ENCODE results near the gene RASGRP2.

RASGRP2 gene

DNA sequence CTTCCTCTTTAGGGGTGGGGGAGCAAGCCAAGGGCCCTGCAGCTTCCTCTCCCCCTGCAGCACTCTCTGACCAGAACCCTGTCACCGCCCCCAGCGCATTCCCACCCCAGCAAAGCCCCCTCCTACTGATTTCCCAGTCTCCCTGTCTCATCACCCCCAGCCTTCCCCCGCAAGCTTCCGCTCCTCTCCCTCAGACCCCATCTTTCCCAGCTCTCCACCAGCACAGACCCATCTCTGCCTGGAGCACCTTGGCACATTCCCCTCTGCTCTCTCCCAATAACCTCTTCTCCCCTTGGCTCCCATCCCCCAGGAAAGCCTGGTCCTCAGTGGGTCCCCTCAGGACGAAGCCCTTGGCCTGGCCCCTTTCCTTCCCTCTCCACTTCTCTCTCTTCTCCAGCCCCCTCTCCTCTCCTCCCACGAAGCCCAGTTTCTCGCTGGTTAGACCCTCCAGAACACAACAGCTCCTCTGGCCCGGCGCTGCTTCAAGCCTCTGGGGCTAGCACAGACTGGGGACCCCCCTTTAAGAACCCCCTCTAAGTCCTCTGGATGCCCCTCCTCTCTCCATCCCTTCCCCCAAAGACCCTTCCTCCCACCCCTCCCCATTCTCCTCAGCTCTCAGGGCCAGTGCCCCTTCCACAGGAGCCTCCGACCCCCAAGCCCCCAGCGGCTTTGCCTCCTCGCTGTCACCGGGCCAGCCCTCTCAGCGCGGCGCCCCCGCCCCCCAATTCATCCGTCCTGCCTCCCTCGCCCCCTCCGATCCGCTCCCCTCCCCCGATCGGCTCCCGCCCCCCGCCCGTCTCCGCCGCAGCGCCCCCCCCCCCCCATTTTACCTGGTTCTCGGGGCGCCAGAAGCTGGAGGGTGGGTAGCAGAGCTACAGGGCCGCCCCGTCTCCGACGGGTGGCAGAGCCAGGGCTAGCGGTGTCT, 21.5 kb downstream of the RASGRP2 start:
- no peak overlapping the region for H3K4ac ChIP-seq (ENCODE audit: low read depth, low read length)
- H4K91ac ChIP-seq (ENCODE audit: low read depth, low read length) = no peak overlapping the region
- H4K12ac ChIP-seq (ENCODE audit: low read depth, low read length) = no peak overlapping the region
- no CpG with 5 or more reads among the region's 36 CpGs for WGBS (ENCODE audit: extremely low coverage, insufficient coverage, insufficient read length)
- peaks cover 5% of the 10 kb centered on the region for H3K9me3 ChIP-seq (ENCODE audit: insufficient read depth, low read depth, low read length)
- H2AFZ ChIP-seq (ENCODE audit: insufficient read depth, low read length, poor library complexity) = no peak overlapping the region
- no peak overlapping the region for H2BK5ac ChIP-seq (ENCODE audit: low read depth, low read length, poor library complexity)
- H3K27me3 ChIP-seq (ENCODE audit: insufficient read depth, low read length) = peaks cover 9% of the 10 kb centered on the region
- H3K4me2 ChIP-seq (ENCODE audit: low read length) = no peak overlapping the region
- H2BK120ac ChIP-seq (ENCODE audit: insufficient read depth, low read length, poor library complexity) = no peak overlapping the region
- H2BK12ac ChIP-seq (ENCODE audit: low read length) = no peak overlapping the region
- H3K9ac ChIP-seq (ENCODE audit: low read length) = no peak overlapping the region
- no peak overlapping the region for H4K8ac ChIP-seq (ENCODE audit: low read depth, low read length)
- H3K23ac ChIP-seq (ENCODE audit: low read length) = no peak overlapping the region
- no peak overlapping the region for H3K18ac ChIP-seq (ENCODE audit: low read length)
- H2AK5ac ChIP-seq (ENCODE audit: low read length) = no peak overlapping the region
- DNase-seq = no peak
- no peaks in the 10 kb centered on the region for H3K79me2 ChIP-seq (ENCODE audit: control insufficient read depth, insufficient read depth, low read length, poor library complexity)
- H3K14ac ChIP-seq (ENCODE audit: low read length) = no peak overlapping the region
- no peaks in the 10 kb centered on the region for H3K4me1 ChIP-seq (ENCODE audit: control insufficient read depth in 1 of 2, insufficient read depth in 2 of 2, low read length in 2 of 2)
- H3K79me1 ChIP-seq (ENCODE audit: low read length) = no peaks in the 10 kb centered on the region
- no peak overlapping the region for H3K27ac ChIP-seq (ENCODE audit: low read depth, low read length)
- H3K36me3 ChIP-seq (ENCODE audit: control insufficient read depth in 1 of 2, insufficient read depth in 2 of 2, low read length in 2 of 2) = no peaks in the 10 kb centered on the region
- H3K4me3 ChIP-seq (ENCODE audit: low read depth, low read length) = no peak overlapping the region

DNA sequence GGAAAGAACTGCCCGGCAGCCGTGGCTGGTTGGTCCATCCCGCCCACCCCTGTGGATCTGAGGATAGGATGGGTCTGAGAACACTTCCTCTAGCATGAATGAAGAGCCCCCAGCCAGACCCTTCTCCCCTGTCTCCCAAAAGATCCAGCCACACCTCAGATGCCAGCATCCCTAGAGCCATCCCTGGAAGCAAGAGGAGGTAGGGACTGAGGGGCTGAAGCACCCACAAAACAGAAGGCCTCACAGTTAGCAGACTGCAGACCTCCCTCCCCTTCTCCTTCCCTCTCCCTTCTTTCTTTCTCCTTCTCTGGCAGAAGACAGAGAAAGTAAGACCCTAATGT, 22.6 kb downstream of the RASGRP2 start:
- no peaks in the 10 kb centered on the region for H3K79me1 ChIP-seq (ENCODE audit: low read length)
- no peaks in the 10 kb centered on the region for H3K4me1 ChIP-seq (ENCODE audit: control insufficient read depth in 1 of 2, insufficient read depth in 2 of 2, low read length in 2 of 2)
- peaks cover 5% of the 10 kb centered on the region for H3K9me3 ChIP-seq (ENCODE audit: insufficient read depth, low read depth, low read length)
- DNase-seq = no peak
- no peak overlapping the region for H3K4me2 ChIP-seq (ENCODE audit: low read length)
- H3K14ac ChIP-seq (ENCODE audit: low read length) = no peak overlapping the region
- H4K12ac ChIP-seq (ENCODE audit: low read depth, low read length) = no peak overlapping the region
- no peak overlapping the region for H4K91ac ChIP-seq (ENCODE audit: low read depth, low read length)
- WGBS (ENCODE audit: extremely low coverage, insufficient coverage, insufficient read length) = no CpG with 5 or more reads among the region's 3 CpGs
- H3K27me3 ChIP-seq (ENCODE audit: insufficient read depth, low read length) = peaks cover 9% of the 10 kb centered on the region
- no peak overlapping the region for H3K4me3 ChIP-seq (ENCODE audit: low read depth, low read length)
- no peak overlapping the region for H4K8ac ChIP-seq (ENCODE audit: low read depth, low read length)
- no peak overlapping the region for H3K18ac ChIP-seq (ENCODE audit: low read length)
- no peak overlapping the region for H3K9ac ChIP-seq (ENCODE audit: low read length)
- H3K4ac ChIP-seq (ENCODE audit: low read depth, low read length) = no peak overlapping the region
- no peaks in the 10 kb centered on the region for H3K79me2 ChIP-seq (ENCODE audit: control insufficient read depth, insufficient read depth, low read length, poor library complexity)
- H2AK5ac ChIP-seq (ENCODE audit: low read length) = no peak overlapping the region
- H3K27ac ChIP-seq (ENCODE audit: low read depth, low read length) = no peak overlapping the region
- H2BK120ac ChIP-seq (ENCODE audit: insufficient read depth, low read length, poor library complexity) = no peak overlapping the region
- H2BK5ac ChIP-seq (ENCODE audit: low read depth, low read length, poor library complexity) = no peak overlapping the region
- H2AFZ ChIP-seq (ENCODE audit: insufficient read depth, low read length, poor library complexity) = no peak overlapping the region
- no peak overlapping the region for H2BK12ac ChIP-seq (ENCODE audit: low read length)
- no peak overlapping the region for H3K23ac ChIP-seq (ENCODE audit: low read length)
- H3K36me3 ChIP-seq (ENCODE audit: control insufficient read depth in 1 of 2, insufficient read depth in 2 of 2, low read length in 2 of 2) = no peaks in the 10 kb centered on the region

DNA sequence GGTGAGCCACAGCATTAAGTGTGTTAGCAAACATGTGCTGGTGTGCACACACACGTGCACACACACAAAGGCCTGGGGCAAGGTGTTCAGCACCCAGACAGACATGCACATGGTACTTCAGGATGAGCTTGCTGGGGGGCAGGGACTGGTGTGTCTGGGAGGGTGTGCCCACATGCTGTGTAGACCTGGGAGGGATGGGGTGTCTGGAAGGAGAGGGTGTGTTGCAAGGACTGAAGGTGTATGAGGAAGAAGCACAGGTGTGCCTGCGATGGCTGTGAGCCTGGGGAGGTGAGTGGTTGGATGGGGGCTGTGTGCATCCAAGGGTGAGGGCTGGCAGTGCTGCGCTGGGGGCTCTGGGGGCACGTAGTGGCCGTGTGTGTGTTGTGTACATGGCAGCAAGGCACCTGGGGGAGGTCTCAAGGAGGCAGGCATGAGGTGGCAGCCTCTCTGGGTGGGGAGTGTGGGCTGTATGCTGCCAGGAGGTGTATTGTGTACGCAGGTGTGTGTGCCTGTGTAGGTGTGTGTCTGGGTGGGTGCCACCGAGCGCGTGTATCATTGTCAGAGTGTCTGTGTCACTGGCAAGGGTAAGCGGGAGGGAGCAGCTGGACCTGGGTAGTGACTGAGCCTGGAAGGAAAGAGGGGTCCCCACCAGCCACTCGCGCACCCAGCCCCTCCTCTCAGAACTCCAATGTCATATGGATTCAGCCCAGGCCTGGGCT, 23.1 kb downstream of the RASGRP2 start:
- no peak overlapping the region for H3K27ac ChIP-seq (ENCODE audit: low read depth, low read length)
- H2BK12ac ChIP-seq (ENCODE audit: low read length) = no peak overlapping the region
- H3K23ac ChIP-seq (ENCODE audit: low read length) = no peak overlapping the region
- no peaks in the 10 kb centered on the region for H3K79me2 ChIP-seq (ENCODE audit: control insufficient read depth, insufficient read depth, low read length, poor library complexity)
- no peak overlapping the region for H2AK5ac ChIP-seq (ENCODE audit: low read length)
- H3K27me3 ChIP-seq (ENCODE audit: insufficient read depth, low read length) = peaks cover 9% of the 10 kb centered on the region
- H2BK5ac ChIP-seq (ENCODE audit: low read depth, low read length, poor library complexity) = no peak overlapping the region
- WGBS (ENCODE audit: extremely low coverage, insufficient coverage, insufficient read length) = no CpG with 5 or more reads among the region's 12 CpGs
- no peak overlapping the region for H4K12ac ChIP-seq (ENCODE audit: low read depth, low read length)
- no peak overlapping the region for H2BK120ac ChIP-seq (ENCODE audit: insufficient read depth, low read length, poor library complexity)
- no peak overlapping the region for H3K9ac ChIP-seq (ENCODE audit: low read length)
- no peak overlapping the region for H3K14ac ChIP-seq (ENCODE audit: low read length)
- H3K9me3 ChIP-seq (ENCODE audit: insufficient read depth, low read depth, low read length) = peaks cover 5% of the 10 kb centered on the region
- H4K91ac ChIP-seq (ENCODE audit: low read depth, low read length) = no peak overlapping the region
- no peak overlapping the region for H2AFZ ChIP-seq (ENCODE audit: insufficient read depth, low read length, poor library complexity)
- H3K4me3 ChIP-seq (ENCODE audit: low read depth, low read length) = peak overlapping the region; percentile 20
- no peaks in the 10 kb centered on the region for H3K79me1 ChIP-seq (ENCODE audit: low read length)
- no peak for DNase-seq
- no peak overlapping the region for H3K4me2 ChIP-seq (ENCODE audit: low read length)
- H3K36me3 ChIP-seq (ENCODE audit: control insufficient read depth in 1 of 2, insufficient read depth in 2 of 2, low read length in 2 of 2) = no peaks in the 10 kb centered on the region
- H3K4me1 ChIP-seq (ENCODE audit: control insufficient read depth in 1 of 2, insufficient read depth in 2 of 2, low read length in 2 of 2) = no peaks in the 10 kb centered on the region
- H4K8ac ChIP-seq (ENCODE audit: low read depth, low read length) = no peak overlapping the region
- no peak overlapping the region for H3K18ac ChIP-seq (ENCODE audit: low read length)
- H3K4ac ChIP-seq (ENCODE audit: low read depth, low read length) = no peak overlapping the region

DNA sequence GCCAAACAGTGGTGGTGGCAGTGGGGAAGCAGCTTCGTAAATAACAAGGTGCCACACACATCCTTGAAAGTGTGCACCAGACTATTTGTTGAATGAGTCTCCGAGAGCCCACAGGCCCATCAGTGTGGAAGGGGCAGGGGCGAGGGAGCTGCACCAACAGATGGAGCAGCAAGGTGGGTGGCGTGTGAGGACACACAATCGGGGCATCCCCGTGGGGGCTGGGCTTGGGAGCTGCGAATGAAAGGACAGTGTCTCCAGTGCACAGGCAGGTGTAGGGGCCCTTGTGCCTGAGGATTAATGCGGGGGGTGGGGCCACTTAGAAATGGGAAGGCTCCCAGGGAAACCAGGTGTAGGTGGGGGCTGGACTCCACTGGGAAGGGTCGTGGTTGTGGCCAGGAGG, 23.8 kb downstream of the RASGRP2 start:
- H3K4me2 ChIP-seq (ENCODE audit: low read length) = no peak overlapping the region
- H2BK5ac ChIP-seq (ENCODE audit: low read depth, low read length, poor library complexity) = no peak overlapping the region
- no peak overlapping the region for H3K18ac ChIP-seq (ENCODE audit: low read length)
- no peak overlapping the region for H3K23ac ChIP-seq (ENCODE audit: low read length)
- H2AK5ac ChIP-seq (ENCODE audit: low read length) = no peak overlapping the region
- H2AFZ ChIP-seq (ENCODE audit: insufficient read depth, low read length, poor library complexity) = no peak overlapping the region
- no peaks in the 10 kb centered on the region for H3K79me1 ChIP-seq (ENCODE audit: low read length)
- H4K8ac ChIP-seq (ENCODE audit: low read depth, low read length) = no peak overlapping the region
- no peak overlapping the region for H3K27ac ChIP-seq (ENCODE audit: low read depth, low read length)
- H4K12ac ChIP-seq (ENCODE audit: low read depth, low read length) = no peak overlapping the region
- peak overlapping the region; percentile 5 for H3K4me3 ChIP-seq (ENCODE audit: low read depth, low read length)
- no peaks in the 10 kb centered on the region for H3K36me3 ChIP-seq (ENCODE audit: control insufficient read depth in 1 of 2, insufficient read depth in 2 of 2, low read length in 2 of 2)
- no CpG with 5 or more reads among the region's 9 CpGs for WGBS (ENCODE audit: extremely low coverage, insufficient coverage, insufficient read length)
- H3K14ac ChIP-seq (ENCODE audit: low read length) = no peak overlapping the region
- no peaks in the 10 kb centered on the region for H3K79me2 ChIP-seq (ENCODE audit: control insufficient read depth, insufficient read depth, low read length, poor library complexity)
- no peaks in the 10 kb centered on the region for H3K4me1 ChIP-seq (ENCODE audit: control insufficient read depth in 1 of 2, insufficient read depth in 2 of 2, low read length in 2 of 2)
- peaks cover 1% of the 10 kb centered on the region for H3K9me3 ChIP-seq (ENCODE audit: insufficient read depth, low read depth, low read length)
- H3K9ac ChIP-seq (ENCODE audit: low read length) = no peak overlapping the region
- DNase-seq = no peak
- H3K4ac ChIP-seq (ENCODE audit: low read depth, low read length) = no peak overlapping the region
- H2BK12ac ChIP-seq (ENCODE audit: low read length) = no peak overlapping the region
- no peak overlapping the region for H4K91ac ChIP-seq (ENCODE audit: low read depth, low read length)
- H3K27me3 ChIP-seq (ENCODE audit: insufficient read depth, low read length) = peaks cover 11% of the 10 kb centered on the region
- H2BK120ac ChIP-seq (ENCODE audit: insufficient read depth, low read length, poor library complexity) = no peak overlapping the region
